Activated CD8-positive, alpha-beta memory T cell treated with anti-CD3 and anti-CD28 coated beads, Interleukin-2, amount 50 U/mL, for 4 hours (primary cell): ENCODE measurements around the gene SMIM44.
A peak's percentile ranks its signal among the peaks of the same experiment; 100 is the strongest.
"Not testable (repeated sequence)": the region's sequence is repeated elsewhere in the genome, so short reads cannot be mapped to it uniquely, and the experiment has no call there.

ENCODE experiments used
- DNase-seq: peaks from one replicate; pipeline ENCODE4 v3.0.0-alpha.2; 2020

SMIM44 gene

DNA sequence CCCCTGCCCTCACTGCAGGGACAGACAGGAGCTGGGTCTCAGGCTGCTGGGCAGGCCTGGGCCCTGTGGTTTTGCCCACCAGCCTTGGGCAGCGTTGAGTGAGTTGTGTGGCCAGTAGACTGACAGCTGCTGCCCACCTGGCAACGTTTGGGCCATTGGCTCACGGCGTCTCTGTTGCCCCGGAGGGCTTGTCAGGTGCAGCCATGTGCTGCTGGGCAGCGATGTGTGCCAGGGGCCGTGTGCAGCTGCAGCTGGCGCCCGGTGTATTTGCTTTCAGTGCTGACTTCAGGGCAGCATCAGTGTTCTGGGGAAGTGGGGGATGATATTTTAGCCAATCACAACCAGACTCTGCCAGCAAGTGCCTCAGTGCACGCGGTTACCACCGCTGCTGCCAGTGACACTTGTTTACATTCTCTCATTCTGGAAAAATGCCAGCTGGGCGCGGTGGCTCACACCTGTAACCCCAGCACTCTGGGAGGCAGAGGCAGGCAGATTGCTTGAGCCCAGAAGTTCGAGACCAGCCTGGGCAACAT, 33.5 kb upstream of the SMIM44 start:
- no peak for DNase-seq

DNA sequence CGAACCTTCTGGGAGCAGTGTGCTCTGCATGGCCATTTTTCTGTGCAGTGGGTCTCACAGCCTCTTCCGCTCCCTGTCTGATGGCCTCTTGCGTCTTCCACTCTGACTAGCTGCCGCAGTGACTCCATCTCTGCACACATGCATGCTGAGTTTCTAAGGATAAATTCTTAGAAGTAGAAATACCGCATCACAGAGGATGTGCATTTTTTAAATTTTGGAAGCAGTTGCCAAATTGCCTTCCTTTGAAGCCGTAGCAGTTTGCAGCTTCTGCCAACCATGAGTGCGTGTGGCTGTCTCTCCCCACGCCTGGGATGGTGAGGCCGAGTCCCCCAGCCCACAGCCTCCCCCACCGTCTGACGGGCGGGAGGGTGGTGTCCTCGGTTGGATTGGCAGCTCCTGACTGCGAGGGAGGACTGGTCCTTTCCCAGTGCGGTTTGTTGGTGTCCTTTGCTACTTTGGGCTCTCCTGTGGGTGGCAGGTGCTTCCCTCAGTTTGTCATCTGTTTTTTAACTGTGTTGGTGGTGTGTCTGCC, 32.7 kb upstream of the SMIM44 start:
- DNase-seq: no peak

DNA sequence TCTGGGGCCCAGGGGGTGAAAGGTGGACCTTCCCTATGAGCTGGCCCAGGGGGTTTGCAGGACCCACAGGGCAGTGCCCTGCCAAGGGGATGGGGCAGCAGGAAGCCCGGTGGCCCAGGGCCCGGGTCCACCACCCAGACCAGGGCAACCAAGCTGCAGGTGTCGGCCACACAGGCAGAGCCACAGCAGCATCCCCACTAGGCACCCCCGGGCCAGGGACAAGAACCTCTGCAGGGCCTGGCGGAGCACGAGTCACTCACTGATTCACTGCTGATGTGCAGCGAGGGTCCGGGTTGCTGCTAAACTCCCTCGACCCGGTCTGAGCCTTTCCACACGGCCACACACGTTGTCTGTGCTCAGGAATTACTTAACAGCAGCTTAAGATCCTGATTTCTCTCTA, 31.7 kb upstream of the SMIM44 start:
- no peak for DNase-seq

DNA sequence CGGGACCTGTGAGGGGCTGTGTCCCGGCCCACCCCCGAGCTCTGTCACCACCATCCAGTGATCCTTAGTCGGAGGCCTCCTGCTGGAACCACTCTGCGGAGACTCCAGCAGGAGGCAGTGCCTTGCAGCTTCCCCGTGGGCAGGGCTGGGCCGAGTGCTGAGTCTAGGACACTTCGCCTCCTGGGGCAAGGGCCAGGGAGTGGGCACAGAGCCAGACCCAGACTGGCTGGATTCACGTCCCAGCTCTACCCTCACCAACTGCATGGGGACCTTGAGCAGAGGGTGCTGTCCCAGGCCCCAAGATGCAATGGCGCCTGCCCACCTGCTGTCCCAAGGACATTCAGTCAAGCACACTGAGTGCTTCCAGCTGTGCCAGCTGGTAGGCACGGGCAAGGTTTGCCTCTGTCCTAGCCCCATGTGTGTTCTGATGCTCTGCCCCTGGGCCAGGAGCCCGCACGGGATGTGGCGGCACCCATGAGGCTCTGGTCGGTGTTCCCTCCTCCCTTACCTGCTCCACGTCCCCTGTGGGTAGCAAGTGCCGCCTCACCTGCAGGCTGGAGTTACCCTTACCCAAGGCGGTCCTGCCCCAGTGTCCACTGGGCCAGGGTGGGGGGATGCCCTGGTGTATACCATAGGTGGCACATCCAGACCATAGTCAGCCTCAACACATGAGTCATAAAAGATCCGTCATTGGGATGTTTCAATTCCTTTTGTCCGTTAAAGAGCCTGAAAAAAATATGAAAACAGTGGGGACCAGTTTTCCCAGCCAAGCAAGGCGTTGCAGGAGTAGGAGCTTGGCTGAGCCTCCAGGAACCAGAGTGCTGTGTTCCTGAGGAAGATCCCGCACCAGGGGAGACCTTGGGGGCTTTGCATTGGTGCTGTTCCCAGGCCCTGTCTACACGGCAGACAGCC, 30.2 kb upstream of the SMIM44 start:
- no peak for DNase-seq

DNA sequence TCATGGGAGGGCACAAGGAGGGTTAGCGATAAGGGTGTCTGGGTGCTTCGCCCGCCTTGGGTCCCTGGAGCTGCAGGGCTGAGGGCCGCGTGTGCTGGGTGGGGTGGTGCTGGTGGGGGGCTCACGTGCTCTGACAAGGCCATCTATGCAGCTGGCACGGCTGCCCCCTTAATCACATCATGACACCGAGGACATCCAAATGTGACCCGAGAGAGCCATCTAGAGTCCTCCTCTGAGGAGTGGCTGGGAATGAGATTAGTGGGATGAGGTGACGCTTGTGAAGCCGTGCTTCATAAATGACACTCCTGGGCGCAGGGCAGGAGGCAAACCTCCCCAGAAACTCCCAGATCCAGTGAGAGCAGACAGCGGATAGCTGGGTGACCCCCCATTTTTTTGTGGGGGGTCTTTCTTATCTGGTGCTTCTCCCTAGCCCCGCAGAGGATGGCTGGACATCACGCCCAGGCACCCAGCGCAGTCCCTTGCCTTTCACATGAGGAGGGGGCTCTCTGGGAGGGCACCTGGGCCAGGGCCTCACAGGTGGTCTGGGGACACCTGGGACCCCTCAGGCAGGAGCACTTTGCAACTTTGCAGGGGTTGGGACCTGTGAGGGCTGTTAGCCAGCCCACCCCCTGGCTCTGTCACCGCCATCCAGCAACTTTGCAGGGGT, 29.5 kb upstream of the SMIM44 start:
- DNase-seq: no peak

DNA sequence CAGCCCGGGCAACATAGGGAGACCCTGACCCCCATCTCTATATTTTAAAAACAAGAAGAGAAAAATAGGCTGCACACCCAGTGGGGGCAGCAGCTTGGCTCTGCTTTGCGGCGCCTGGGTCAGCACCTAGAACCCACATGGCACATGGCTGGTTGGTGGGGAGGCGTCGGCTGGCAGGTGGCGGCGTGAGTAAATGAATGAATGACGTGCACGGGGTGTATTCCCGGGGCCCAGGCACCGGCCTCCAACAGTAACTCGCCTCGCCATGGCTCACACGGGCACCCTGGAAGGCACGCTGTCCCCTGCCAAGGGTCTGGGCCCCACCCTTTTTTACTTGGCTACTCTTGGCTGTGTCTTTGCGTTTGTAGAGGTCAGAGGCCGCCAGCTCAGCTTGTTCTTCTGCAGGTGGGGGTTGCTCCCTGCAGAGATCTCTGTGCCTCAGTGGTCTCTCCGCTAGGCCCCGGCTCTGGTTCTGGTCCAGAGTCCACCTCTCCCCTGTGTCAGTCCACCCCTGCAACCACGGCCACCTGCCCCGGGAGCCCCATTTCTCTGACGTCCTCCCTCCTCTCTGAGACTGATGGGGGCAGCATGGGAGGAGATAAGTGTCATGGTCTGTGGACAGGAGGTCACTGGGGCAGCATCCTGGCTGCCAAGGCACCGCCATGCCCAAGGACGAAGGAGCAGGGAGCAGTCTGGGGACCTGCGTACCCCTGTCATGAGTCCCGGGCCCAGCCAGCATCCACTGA, 28.4 kb upstream of the SMIM44 start:
- DNase-seq: no peak

DNA sequence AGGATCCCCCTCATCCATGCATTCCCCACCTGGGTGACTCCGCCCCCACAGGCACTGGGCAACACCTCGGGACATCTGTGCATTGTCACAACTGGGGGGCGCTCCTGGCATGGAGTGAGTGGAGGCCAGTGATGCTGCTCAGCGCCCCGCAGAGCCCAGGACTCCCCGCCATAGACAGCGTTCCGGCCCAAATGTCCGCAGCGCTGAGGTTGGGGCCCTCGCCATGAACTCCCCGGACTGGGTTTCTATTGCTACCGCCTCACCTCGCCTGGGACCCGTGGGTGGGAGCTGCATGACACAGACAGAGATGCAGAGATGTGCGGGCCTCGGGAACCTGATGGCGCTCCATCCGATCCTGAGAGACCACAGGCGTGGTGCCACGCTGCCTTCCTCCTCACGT, 27.5 kb upstream of the SMIM44 start:
- no peak for DNase-seq

DNA sequence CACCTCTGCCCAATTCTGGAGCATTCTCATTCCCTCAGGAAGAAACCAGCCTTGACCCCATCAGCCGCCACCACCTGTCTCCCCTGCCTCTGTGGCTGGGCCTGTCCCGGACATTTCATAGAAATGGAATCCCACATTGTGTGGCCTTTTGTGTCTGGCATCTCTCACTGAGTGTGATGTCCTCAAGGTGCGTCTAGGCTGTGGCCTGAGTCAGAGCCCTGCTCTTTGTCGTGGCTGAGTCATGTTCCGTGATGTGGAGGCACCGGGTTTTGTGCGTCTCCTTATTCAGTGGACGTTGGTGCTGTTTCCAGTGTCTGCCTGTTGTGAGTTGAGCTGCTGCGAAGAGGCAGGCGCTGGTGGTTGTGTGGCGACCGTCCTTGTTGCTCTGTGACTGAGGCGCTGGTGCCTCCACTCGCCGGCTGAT, 26.3 kb upstream of the SMIM44 start:
- DNase-seq: no peak

DNA sequence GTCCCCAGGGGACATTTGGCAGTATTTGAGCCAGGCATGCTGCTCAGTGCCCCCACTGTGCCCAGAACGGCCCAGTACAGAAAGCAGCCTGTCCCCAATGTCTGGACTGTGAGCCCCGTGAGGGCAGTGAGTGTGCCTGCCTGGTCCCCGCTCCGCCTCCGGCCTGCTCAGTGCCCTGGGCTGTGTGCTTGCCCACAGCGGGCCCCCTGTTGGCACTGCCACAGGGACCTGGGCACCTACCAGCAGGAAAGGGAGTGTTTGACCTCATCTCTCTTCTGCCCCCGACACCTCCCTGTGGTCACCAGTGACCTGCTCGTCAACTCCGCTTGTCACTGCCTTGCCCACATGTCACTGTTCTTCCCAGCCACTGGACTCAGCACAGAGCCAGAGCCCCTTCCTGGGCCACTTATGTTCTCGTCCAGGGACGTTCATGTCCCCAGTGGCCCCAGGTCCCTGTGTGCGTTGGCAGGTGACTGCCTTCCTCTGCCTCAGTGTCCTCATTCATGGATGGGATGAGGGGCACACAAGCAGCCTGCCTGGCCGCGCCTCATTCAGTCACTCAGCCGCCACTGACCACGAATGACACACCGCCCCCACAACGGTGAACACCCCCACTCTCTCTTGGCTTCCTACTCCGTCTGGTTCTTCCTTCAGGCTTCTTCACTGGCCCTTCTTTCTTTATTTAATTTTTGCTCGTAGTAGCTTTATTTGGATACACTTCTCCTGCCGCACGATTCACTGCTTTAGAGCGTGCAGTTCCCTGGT, 25.7 kb upstream of the SMIM44 start:
- DNase-seq: no peak

DNA sequence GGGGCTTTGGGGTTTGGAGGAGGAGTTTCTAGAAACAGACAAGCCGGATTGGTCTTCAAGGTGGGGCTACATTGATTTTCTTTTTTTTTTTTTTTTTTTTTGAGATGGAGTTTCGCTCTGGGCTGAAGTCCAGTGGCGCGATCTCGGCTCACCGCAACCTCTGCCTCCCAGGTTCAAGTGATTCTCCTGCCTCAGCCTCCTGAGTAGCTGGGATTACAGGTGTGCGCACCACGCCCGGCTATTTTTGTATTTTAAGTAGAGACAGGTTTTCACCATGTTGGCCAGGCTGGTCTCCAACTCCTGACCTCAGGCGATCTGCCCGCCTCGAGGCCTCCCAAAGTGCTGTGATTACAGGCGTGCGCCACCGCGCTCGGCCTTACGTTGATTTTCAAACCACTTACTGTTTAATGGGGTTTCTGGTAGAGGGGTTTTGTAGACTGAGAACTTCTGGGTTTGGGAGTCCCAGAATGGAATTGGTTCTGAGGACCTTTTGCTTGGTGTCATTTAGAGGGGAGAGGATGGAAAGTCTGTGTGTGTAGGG, 24.9 kb upstream of the SMIM44 start:
- DNase-seq: not testable (repeated sequence)

DNA sequence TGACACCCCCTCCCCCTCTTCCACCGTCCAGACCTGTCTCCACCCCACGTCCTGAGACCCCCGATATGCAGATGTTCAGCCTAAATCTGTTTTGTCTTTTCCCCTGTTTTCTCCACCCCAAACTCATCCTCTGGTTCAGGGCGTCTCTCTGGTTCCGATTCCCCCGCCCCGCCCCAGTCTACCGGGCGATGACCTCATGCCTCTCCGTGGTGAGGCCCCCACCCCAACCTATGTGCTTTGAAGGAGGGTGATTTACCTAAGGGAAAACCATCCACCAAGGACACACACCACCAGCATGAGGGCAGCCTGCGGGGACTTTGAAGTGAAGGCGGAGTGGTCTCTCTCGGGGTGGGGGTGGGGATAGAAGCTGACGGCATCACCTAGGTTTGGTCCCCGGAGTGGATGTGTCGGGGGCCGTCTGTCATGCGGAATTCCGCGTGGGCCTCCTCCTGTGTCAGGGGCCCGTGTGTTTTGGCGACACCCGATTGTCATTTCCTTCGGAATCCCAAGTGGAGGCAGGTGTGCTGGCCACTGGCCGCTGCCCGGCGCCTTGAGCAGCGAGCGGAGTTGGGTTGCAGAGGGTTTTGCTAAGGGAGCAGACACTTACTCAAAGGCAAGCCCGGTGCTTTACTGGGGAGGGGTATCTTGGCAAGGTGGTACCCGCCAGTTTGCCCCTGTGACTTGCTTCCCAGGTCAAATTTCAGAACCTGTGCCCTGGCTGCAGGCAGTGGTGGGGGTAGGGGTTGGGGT, 24.3 kb upstream of the SMIM44 start:
- DNase-seq: peak; percentile 54

DNA sequence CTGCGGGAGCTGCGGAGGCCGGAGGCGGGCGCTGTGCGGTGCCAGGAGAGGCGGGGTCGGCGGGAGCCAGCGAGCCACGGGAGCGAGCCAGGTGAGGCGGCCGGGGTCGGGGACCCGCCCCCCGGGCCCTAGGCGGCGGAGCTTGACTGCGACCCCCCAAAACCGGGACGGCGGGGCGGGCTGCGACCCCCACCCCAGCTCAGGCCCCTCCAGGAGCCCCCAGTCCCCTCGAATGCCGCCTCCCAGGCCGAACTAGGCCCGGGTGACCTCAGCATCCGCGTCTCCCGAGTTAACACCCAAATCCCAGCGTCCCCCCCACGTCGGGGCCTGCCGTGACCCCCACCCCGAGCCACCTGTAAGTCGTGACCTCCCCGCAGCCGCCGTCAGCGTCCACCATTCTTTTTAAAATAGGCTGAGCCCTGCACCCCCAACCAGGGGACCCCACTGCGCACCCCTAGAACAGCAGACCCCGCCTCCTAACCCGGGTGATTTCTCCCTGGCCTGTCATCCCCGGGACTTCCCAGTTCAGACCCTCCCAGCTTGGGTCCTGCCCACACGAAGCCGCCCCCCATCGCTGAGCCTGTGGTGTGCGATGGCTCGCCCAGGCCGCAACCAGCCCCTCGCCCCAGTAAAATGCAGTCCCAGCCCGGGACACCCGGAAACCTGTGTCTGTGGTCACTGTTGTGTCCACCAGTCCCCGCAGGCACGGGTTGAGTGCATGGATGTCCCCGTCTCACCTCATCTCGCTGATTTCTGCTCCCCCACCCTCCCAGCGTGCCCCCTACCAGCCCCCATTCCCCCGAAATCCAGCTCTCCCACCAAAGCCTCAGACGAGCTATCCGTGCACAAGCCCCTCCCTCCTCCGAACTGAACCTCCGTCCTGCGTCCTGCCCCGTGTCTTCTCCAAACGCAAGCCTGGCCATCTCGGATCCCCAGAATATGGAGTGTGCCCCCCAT, 23.4 kb upstream of the SMIM44 start:
- peak; percentile 47 for DNase-seq

DNA sequence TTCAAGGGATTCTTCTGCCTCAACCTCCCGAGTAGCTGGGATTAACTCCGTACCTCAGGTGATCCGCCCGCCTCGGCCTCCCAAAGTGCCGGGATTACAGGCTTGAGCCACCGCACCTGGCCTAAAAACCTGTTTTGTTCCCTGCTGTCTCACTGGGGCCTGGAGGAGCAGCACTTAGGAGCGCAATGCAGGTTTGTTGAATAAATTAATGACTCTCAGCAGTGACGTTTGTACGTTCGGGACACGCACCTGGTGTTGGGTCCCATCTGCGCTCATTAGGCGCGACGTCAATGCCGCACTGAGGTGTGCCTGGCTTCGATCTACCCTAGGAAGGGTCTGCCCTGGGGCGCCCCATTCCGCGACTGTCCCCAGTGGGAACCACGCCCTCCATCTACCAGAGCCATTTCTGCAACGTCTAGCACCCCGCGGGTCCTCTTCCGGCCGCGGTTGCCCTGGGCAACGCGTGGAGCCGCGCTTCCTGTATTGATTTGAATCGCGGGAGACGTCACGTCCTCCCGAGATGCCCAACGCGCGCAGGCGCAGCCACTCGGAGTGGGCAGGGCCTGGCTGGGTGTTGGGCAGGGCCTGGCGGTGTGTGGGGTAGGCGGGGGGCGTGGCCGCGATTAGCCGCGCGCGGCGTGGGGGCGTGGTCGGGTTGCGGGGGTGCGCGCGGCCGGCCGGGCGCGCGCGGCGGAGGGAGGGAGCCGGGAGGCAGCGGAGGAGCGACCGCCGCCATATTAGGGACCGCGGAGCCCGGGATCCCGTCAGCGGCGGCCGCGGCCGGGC, 22.6 kb upstream of the SMIM44 start, which contains the start of gene FZR1:
Gene FZR1, plus strand, starts transcription at position 714 of the 786 bp plus-strand sequence. CDS start 16,679 bp downstream, outside the sequence.
- peak; percentile 99 for DNase-seq

DNA sequence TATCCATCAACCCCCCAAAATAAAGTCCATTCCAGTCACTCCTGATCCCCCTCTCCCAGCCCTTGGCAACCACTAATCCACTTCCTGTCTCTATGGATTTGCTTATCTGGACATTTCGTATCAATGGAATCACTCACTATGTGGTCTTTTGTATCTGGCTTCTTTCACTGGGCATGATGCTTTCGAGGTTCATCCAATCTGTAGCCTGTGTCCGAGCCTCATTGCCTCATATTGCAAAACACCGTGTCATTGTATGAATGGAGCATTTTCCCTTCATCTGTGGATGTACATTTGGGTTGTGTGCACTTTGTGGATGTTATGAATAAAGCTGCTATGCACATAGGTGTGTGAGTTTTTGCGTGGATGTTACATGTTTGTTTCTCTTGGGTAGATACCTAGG, 21.5 kb upstream of the SMIM44 start:
- no peak for DNase-seq

DNA sequence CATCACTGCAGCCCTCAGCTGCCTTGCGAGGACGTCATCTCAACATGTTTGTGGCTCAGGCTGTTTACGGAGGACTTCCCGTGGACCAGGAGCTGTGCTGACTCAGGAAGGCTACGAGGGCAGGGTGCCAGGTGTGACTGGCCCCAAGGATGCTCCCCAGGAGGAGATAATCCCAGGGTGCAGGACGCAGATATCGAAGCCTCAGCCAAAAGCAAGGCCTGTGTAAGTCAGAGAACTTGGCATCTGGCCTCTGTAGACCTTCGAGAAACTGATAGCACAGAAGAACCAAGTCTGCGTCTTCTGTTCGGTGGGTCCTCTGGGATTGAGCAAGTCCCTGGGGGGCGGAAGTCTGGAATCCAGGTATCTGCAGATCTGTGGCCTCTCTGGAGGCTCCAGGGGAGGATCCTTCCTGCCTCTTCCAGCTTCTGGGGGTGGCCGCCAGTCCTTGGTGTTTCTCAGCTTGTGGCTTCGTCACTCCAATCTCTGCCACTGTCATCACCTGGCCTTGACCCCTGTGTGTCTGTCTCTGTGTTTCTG, 19.9 kb upstream of the SMIM44 start:
- no peak for DNase-seq

DNA sequence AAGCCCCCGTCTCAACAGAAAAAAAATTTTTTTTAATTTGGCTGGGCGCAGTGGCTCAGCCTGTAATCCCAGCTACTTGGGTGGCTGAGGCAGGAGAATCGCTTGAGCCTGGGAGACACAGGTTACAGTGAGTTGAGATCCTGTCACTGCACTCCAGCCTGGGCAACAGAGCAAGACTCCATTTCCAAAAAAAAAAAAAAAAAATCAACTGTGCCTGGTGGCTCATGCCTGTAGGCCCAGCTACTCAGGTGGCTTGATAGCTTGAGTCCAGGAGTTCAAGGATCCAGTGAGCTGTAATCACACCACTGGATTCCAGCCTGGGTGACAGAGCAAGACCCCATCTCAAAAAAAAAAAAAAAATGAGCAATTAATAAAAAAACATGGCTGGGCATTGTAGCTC, 18.5 kb upstream of the SMIM44 start:
- no peak for DNase-seq

DNA sequence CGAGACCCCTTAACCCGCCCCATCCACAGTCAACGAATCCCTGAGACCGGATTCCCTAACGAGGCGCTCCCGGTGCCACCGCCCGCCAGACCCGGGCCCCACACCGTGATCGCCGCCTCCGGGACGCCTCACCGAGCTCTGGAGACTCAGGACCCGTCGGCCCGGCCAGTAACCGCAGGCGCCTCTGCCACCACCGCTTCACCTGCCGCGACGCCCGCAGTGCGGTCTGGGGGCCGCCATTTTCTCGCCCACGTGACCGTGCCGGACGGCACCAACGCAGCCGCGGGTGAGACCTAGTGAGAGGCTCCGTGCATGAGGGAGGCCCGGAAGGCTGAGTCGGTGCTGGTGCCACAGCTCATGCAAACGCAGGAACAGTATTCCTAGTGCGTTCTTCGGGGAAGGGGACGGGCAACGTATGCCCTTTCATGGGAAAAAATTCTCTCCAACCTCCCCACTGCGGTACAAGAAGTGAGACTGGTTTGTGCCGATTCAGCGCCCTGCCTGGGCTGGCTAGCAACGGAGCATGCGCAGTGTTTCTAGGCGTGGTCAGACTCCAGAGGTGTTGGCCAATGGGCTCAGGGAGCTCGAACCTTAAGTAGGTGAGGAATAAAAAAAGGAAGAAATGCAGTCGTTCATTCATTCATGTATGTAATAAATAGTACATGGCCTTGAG, 17.3 kb upstream of the SMIM44 start, which contains the start of gene DOHH:
Gene DOHH, minus strand, starts transcription at position 246 of the 673 bp plus-strand sequence. CDS start 3,860 bp downstream, outside the sequence.
- DNase-seq: peak; percentile 93
